ENCODE measurements around the gene SAMD8. TPM values are rescaled to one million over a fixed set of nuclear protein-coding genes. Genes with fewer than 3 reads are reported as not detected.

The SAMD8 gene
- total RNA-seq, 1 experiment from 2014 or later = 23.6 TPM

GRCh38 chr10:75068523-75068922, 42.9 kb upstream of the SAMD8 start:
- H3K9me3 ChIP-seq (ENCODE audit: control insufficient read depth in 1 of 2, insufficient read depth in 1 of 2, low read depth in 1 of 2, low read length in 2 of 2) = no peaks in the 10 kb centered on the region
- H3K4me3 ChIP-seq (replicated peaks in 1 of 2; ENCODE audit: low read depth in 1 of 2, low read length in 2 of 2) = no peak overlapping the region
- RAD21 ChIA-PET (ENCODE audit: low non-redundant PET in 1 of 2, low total read pairs in 2 of 2, uncharacterized antibody in 2 of 2, unreplicated experiment in 2 of 2) = no interaction called here
- H4K20me1 ChIP-seq (ENCODE audit: insufficient read depth) = no peaks in the 10 kb centered on the region
- H3K27me3 ChIP-seq (ENCODE audit: insufficient read depth, low read length) = no peaks in the 10 kb centered on the region
- TF ChIP-seq RAD21 (IDR thresholded peaks at IDR 0.05; ENCODE audit: low read depth) = no peak
- TF ChIP-seq POLR2AphosphoS5 (IDR thresholded peaks at IDR 0.05; ENCODE audit: low read depth, low read length) = no peak
- TF ChIP-seq YY1 (IDR thresholded peaks at IDR 0.05; ENCODE audit: extremely low read depth, insufficient replicate concordance, low read depth, low read length) = no peak
- H3K4me1 ChIP-seq (ENCODE audit: control insufficient read depth in 1 of 2, insufficient read depth in 2 of 2, low read length in 2 of 2) = no peaks in the 10 kb centered on the region
- H3K27ac ChIP-seq (ENCODE audit: low read depth, low read length) = no peak overlapping the region
- no peaks in the 10 kb centered on the region for H3K36me3 ChIP-seq (ENCODE audit: control insufficient read depth in 1 of 2, insufficient read depth in 2 of 2, low read length in 2 of 2)
- intact Hi-C loops (cut with micrococcal nuclease) = no loop called here
- no TSS peak for BruUV-seq (replicated peaks)
- ATAC-seq (no peak), DNase-seq (ENCODE audit: low read depth, low spot score) (no peak)
- POLR2A ChIA-PET = interaction anchor here (1.3 kb wide), 1 partner anchor 41 kb away, joined by 3 read pairs; a partner anchor contains a TSS
- H3K79me2 ChIP-seq (ENCODE audit: insufficient read depth, low read length) = no peaks in the 10 kb centered on the region
- H3K9ac ChIP-seq (ENCODE audit: low read length) = no peak overlapping the region
- H3K4me2 ChIP-seq (ENCODE audit: low read length) = no peak overlapping the region
- CTCF ChIA-PET = no interaction called here
- no peak overlapping the region for H2AFZ ChIP-seq (ENCODE audit: low read depth, low read length, poor library complexity, severe bottlenecking)
- H3K9me2 ChIP-seq (ENCODE audit: insufficient read depth) = no peaks in the 10 kb centered on the region

- no peak overlapping the region for H3K27ac ChIP-seq (ENCODE audit: low read depth, low read length)
- RAD21 ChIA-PET (ENCODE audit: low non-redundant PET in 1 of 2, low total read pairs in 2 of 2, uncharacterized antibody in 2 of 2, unreplicated experiment in 2 of 2) = no interaction called here
- BruUV-seq (replicated peaks) = no TSS peak
- no peaks in the 10 kb centered on the region for H3K9me2 ChIP-seq (ENCODE audit: insufficient read depth)
- H3K9me3 ChIP-seq (ENCODE audit: control insufficient read depth in 1 of 2, insufficient read depth in 1 of 2, low read depth in 1 of 2, low read length in 2 of 2) = no peaks in the 10 kb centered on the region
- POLR2A ChIA-PET = no interaction called here
- H3K4me1 ChIP-seq (ENCODE audit: control insufficient read depth in 1 of 2, insufficient read depth in 2 of 2, low read length in 2 of 2) = no peaks in the 10 kb centered on the region
- H2AFZ ChIP-seq (ENCODE audit: low read depth, low read length, poor library complexity, severe bottlenecking) = no peak overlapping the region
- CTCF ChIA-PET = no interaction called here
- no peak overlapping the region for H3K9ac ChIP-seq (ENCODE audit: low read length)
- no peak overlapping the region for H3K4me2 ChIP-seq (ENCODE audit: low read length)
- H3K4me3 ChIP-seq (replicated peaks in 1 of 2; ENCODE audit: low read depth in 1 of 2, low read length in 2 of 2) = no peak overlapping the region
- no peaks in the 10 kb centered on the region for H3K36me3 ChIP-seq (ENCODE audit: control insufficient read depth in 1 of 2, insufficient read depth in 2 of 2, low read length in 2 of 2)
- H3K79me2 ChIP-seq (ENCODE audit: insufficient read depth, low read length) = no peaks in the 10 kb centered on the region
- DNase-seq (ENCODE audit: low read depth, low spot score) = no peak
- H4K20me1 ChIP-seq (ENCODE audit: insufficient read depth) = no peaks in the 10 kb centered on the region
- no peak for ATAC-seq
- H3K27me3 ChIP-seq (ENCODE audit: insufficient read depth, low read length) = no peaks in the 10 kb centered on the region
- intact Hi-C loops (cut with micrococcal nuclease) = no loop called here
- no peak for TF ChIP-seq EGR1 (IDR thresholded peaks at IDR 0.05; ENCODE audit: low read depth)
- TF ChIP-seq POLR2A (IDR thresholded peaks at IDR 0.05; ENCODE audit: borderline replicate concordance, extremely low read depth, insufficient read depth, insufficient read length) = no peak
- no peak for TF ChIP-seq ZBTB33 (IDR thresholded peaks at IDR 0.05; ENCODE audit: extremely low read depth, insufficient replicate concordance, low read length)
- no peak for TF ChIP-seq JUND (IDR thresholded peaks at IDR 0.05)
- TF ChIP-seq ZFX (IDR thresholded peaks at IDR 0.05) = no peak
- TF ChIP-seq, protein P1, sequence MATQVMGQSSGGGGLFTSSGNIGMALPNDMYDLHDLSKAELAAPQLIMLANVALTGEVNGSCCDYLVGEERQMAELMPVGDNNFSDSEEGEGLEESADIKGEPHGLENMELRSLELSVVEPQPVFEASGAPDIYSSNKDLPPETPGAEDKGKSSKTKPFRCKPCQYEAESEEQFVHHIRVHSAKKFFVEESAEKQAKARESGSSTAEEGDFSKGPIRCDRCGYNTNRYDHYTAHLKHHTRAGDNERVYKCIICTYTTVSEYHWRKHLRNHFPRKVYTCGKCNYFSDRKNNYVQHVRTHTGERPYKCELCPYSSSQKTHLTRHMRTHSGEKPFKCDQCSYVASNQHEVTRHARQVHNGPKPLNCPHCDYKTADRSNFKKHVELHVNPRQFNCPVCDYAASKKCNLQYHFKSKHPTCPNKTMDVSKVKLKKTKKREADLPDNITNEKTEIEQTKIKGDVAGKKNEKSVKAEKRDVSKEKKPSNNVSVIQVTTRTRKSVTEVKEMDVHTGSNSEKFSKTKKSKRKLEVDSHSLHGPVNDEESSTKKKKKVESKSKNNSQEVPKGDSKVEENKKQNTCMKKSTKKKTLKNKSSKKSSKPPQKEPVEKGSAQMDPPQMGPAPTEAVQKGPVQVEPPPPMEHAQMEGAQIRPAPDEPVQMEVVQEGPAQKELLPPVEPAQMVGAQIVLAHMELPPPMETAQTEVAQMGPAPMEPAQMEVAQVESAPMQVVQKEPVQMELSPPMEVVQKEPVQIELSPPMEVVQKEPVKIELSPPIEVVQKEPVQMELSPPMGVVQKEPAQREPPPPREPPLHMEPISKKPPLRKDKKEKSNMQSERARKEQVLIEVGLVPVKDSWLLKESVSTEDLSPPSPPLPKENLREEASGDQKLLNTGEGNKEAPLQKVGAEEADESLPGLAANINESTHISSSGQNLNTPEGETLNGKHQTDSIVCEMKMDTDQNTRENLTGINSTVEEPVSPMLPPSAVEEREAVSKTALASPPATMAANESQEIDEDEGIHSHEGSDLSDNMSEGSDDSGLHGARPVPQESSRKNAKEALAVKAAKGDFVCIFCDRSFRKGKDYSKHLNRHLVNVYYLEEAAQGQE (IDR thresholded peaks at IDR 0.05; ENCODE audit: low read depth) = no peak
- no peak for TF ChIP-seq EZH2phosphoT487 (IDR thresholded peaks at IDR 0.05; ENCODE audit: borderline replicate concordance)
- no peak for TF ChIP-seq YY1 (IDR thresholded peaks at IDR 0.05; ENCODE audit: extremely low read depth, insufficient replicate concordance, low read depth, low read length)
- TF ChIP-seq RAD21 (IDR thresholded peaks at IDR 0.05; ENCODE audit: low read depth) = no peak
- TF ChIP-seq MAX (IDR thresholded peaks at IDR 0.05) = no peak
- TF ChIP-seq TCF7L2 (IDR thresholded peaks at IDR 0.05; ENCODE audit: borderline replicate concordance, extremely low read depth, insufficient read depth, insufficient read length) = no peak
- TF ChIP-seq CBX3 (IDR thresholded peaks at IDR 0.05; ENCODE audit: low read depth) = no peak
- TF ChIP-seq SRF (IDR thresholded peaks at IDR 0.05; ENCODE audit: low read depth) = no peak
- no peak for TF ChIP-seq SP1 (IDR thresholded peaks at IDR 0.05; ENCODE audit: low read depth)
- TF ChIP-seq FOSL1 (IDR thresholded peaks at IDR 0.05; ENCODE audit: low read depth) = no peak
- no peak for TF ChIP-seq EZH2 (IDR thresholded peaks at IDR 0.05)
Measured at GRCh38 chr10:75070476-75070875, 41.0 kb upstream of the SAMD8 start.

Measured in HCT116 (cell line).